Ascending aorta (tissue), 2 donors: ENCODE results near the gene NUP214. TPM values are rescaled to one million over a fixed set of nuclear protein-coding genes. Genes with fewer than 3 reads are reported as not detected.

Experiments
- DNase-seq, 2 donors: peaks; one replicate each; pipeline ENCODE4 v3.0.0-alpha.2; 2019; ENCODE audit warnings: low spot score in 2 of 2
- H3K27ac ChIP-seq, 2 donors: fragments of 200-600 bp; sonication (generic); one replicate each; pipeline ENCODE4 v1.5.1; 2016 to 2017; ENCODE audit warnings: mild to moderate bottlenecking in 1 of 2
- H3K27me3 ChIP-seq: fragments of 200-600 bp; sonication (generic); one replicate; pipeline ENCODE4 v1.5.1; 2017
- H3K36me3 ChIP-seq, 2 donors: fragments of 200-600 bp; sonication (generic); one replicate each; pipeline ENCODE4 v1.5.1; 2016
- H3K4me1 ChIP-seq, 2 donors: fragments of 200-600 bp; sonication (generic); one replicate each; pipeline ENCODE4 v1.5.1; 2016 to 2017; ENCODE audit warnings: mild to moderate bottlenecking in 1 of 2
- H3K4me3 ChIP-seq, 2 donors: fragments of 200-600 bp; sonication (generic); one replicate each; pipeline ENCODE4 v1.5.1; 2016 to 2017; ENCODE audit warnings: mild to moderate bottlenecking in 1 of 2
- H3K9me3 ChIP-seq, 2 donors: fragments of 200-600 bp; sonication (generic); one replicate each; pipeline ENCODE4 v1.5.1; 2016
- intact Hi-C: fragments of 100-400 bp; cut with DNase I; formaldehyde crosslinking; loops from one replicate; pipeline ENCODE4 v1.15.1; 2023
- total RNA-seq: library from RNA; depleted of rRNA; stranded (reverse); fragments of >200 nt; gene quantifications from one replicate; pipeline ENCODE4 v1.1.0, GENCODE V29; 2016
- TF ChIP-seq, protein P1 (sequence below), 3 experiments: fragments of 200-600 bp in 2 of 3; fragments of 450-650 bp in 1 of 3; sonication (generic) in 2 of 3; IDR thresholded peaks; one replicate each; pipeline ENCODE4 v1.5.1; 2016 to 2019; ENCODE audit warnings: antibody characterized with exemption in 3 of 3, mild to moderate bottlenecking in 1 of 3, moderate library complexity in 1 of 3

NUP214 gene
- total RNA-seq, 1 donor from 2014 or later, result 234 TPM

DNA sequence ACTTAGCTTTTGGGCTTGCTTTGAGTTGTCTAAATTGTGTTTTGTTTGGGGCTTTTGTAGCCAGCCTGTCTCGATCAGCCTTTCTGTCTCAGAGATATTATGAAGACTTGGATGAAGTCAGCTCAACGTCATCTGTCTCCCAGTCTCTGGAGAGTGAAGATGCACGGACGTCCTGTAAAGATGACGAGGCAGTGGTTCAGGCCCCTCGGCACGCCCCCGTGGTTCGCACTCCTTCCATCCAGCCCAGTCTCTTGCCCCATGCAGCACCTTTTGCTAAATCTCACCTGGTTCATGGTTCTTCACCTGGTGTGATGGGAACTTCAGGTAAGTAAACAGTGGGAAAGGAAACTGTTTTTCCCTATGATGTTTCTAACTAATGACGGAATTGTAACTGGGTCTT is 48.6 kb downstream of the NUP214 start:
- H3K36me3 ChIP-seq, result peaks cover 42 to 75% of the 10 kb centered on the region in 2 donors

DNA sequence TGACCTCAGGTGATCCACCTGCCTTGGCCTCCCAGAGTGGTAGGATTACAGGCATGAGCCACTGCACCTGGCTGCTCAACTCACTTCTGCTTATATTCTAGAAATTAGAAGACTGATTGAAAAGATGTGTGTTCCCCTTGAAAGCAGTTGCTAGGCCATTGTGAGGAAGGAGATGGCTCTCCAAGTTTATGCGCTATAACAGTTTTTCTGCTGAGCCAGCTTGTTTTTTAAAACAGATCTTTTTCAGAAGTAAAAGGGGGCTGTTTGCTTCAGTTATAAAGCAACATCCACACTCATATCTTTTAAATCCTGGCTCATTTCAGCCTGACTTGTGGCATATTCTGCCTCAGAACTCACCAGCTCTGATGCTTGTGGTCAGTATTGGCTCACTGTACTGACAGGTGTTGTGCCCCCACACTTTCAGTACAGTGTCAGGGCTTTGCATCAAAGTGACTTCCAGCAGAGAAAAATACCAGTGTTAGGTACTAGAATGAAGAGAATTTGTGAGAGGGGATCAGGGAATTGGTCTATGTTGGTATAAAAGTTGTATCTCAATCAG is 49.4 kb downstream of the NUP214 start:
- no peak for DNase-seq
- Histone ChIP-seq H3K27ac (no peak overlapping the region), H3K27me3 (no peaks in the 10 kb centered on the region), H3K36me3 (peaks cover 43 to 77% of the 10 kb centered on the region in 2 donors), H3K4me1 (no peaks in the 10 kb centered on the region), H3K4me3 (no peak overlapping the region), H3K9me3 (no peaks in the 10 kb centered on the region)
- TF ChIP-seq, protein P1, sequence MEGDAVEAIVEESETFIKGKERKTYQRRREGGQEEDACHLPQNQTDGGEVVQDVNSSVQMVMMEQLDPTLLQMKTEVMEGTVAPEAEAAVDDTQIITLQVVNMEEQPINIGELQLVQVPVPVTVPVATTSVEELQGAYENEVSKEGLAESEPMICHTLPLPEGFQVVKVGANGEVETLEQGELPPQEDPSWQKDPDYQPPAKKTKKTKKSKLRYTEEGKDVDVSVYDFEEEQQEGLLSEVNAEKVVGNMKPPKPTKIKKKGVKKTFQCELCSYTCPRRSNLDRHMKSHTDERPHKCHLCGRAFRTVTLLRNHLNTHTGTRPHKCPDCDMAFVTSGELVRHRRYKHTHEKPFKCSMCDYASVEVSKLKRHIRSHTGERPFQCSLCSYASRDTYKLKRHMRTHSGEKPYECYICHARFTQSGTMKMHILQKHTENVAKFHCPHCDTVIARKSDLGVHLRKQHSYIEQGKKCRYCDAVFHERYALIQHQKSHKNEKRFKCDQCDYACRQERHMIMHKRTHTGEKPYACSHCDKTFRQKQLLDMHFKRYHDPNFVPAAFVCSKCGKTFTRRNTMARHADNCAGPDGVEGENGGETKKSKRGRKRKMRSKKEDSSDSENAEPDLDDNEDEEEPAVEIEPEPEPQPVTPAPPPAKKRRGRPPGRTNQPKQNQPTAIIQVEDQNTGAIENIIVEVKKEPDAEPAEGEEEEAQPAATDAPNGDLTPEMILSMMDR (IDR thresholded peaks at IDR 0.05), result no peak
- intact Hi-C loops, result no loop called here

More for the DNA sequence above, 48.6 kb downstream of the NUP214 start:
- intact Hi-C loops, result no loop called here
- no peak overlapping the region for H3K27ac ChIP-seq
- H3K27me3 ChIP-seq, result no peaks in the 10 kb centered on the region
- no peak overlapping the region for H3K4me3 ChIP-seq
- H3K9me3 ChIP-seq, result no peaks in the 10 kb centered on the region
- DNase-seq, result no peak
- H3K4me1 ChIP-seq, result no peaks in the 10 kb centered on the region
- TF ChIP-seq, protein P1 (IDR thresholded peaks at IDR 0.05), result no peak

DNA sequence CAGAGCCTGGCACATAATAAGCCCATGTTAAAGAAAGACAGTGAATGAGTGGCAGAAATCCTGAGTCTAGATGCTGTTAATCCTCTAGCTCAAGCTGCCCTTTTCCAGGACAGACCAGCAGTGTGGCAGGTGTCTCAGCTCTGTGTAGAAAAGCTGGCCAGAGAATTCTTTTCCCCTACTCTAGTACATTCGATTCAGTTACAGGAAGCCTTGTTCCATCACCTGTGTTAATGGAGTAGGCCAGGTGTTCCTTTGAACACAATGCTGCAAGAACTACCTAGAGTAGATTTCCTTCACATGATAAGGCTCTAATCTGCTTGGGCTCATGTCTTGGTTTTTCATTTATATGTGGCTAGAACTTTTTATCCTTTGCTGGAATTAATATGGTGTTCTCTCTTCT is 52.5 kb downstream of the NUP214 start:
- intact Hi-C loops, result loop anchor here (1.0 kb wide), 1 partner anchor 158 kb away; no protein-coding TSS in a partner anchor
- Histone ChIP-seq H3K4me3 (no peak overlapping the region), H3K9me3 (no peaks in the 10 kb centered on the region), H3K36me3 (peaks cover 43 to 85% of the 10 kb centered on the region in 2 donors), H3K27me3 (no peaks in the 10 kb centered on the region), H3K27ac (no peak overlapping the region), H3K4me1 (no peaks in the 10 kb centered on the region)
- TF ChIP-seq, protein P1 (IDR thresholded peaks at IDR 0.05), result no peak
- no peak for DNase-seq

DNA sequence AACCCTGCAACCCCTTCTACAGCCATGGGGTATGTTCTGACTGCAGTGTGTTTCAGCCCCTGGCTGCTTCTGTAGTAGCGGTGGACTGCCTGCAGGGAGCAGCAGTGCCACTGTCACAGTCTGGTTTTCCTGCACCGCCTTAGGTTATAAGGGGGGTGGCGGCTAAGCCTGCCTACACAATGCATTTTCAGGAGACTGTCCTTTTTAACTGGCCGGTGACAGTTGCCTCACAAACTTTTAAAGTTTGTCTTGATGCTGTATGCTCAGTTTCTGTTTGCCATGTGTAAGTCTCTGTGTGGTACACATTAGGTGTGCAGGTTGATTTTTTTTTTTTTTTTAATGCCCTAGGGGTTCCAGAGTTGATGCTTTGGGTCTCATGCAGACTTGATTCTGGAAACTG is 53.0 kb downstream of the NUP214 start:
- intact Hi-C loops, result loop anchor here (1.0 kb wide), 1 partner anchor 158 kb away; no protein-coding TSS in a partner anchor
- peaks cover 43 to 90% of the 10 kb centered on the region in 2 donors for H3K36me3 ChIP-seq
- H3K27ac ChIP-seq, result no peak overlapping the region
- no peak overlapping the region for H3K4me3 ChIP-seq
- TF ChIP-seq, protein P1 (IDR thresholded peaks at IDR 0.05), result peak; percentile 80 to 86 (median 85)
- no peaks in the 10 kb centered on the region for H3K27me3 ChIP-seq
- H3K4me1 ChIP-seq, result no peaks in the 10 kb centered on the region
- no peaks in the 10 kb centered on the region for H3K9me3 ChIP-seq
- DNase-seq, result peak in 1 of 2 donors; percentile 71

DNA sequence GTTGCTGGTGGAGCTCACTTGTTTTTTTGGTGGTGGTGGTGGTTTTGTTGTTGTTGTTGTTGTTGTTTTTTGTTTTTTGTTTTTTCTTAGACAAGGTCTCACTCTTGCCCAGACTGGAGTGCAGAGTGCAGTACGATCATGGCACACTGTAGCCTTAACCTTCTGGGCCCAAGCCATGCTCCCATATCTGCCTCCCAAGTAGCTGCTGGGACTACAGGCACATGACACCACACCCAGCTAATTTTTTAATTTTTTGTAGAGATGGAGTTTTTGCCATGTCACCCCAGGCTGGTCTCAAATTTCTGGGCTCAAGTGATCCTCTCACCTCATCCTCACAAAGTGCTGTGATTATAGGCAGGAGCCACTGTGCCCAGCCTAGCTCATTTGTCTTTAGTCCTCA is 53.5 kb downstream of the NUP214 start:
- Histone ChIP-seq H3K4me1 (no peaks in the 10 kb centered on the region), H3K36me3 (peaks cover 42 to 87% of the 10 kb centered on the region in 2 donors), H3K27ac (no peak overlapping the region), H3K4me3 (no peak overlapping the region), H3K27me3 (no peaks in the 10 kb centered on the region), H3K9me3 (no peaks in the 10 kb centered on the region)
- DNase-seq, result no peak
- TF ChIP-seq, protein P1 (IDR thresholded peaks at IDR 0.05), result no peak
- intact Hi-C loops, result loop anchor here (1.0 kb wide), 1 partner anchor 157 kb away; no protein-coding TSS in a partner anchor
